ENCODE data around the gene SLC35D2.

Gene SLC35D2

GRCh38 chr9:96350866-96351265 lies 32.6 kb downstream of the SLC35D2 start:
- peaks cover 0 to 4% of the 10 kb centered on the region in 2 donors for H3K9me3 ChIP-seq (ENCODE audit: control insufficient read depth in 2 of 2, low read length in 2 of 2)
- no peak overlapping the region for H3K27ac ChIP-seq (ENCODE audit: low read length)
- no peaks in the 10 kb centered on the region for H3K4me1 ChIP-seq (ENCODE audit: control insufficient read depth, insufficient read depth, low read length)
- peaks cover 8 to 9% of the 10 kb centered on the region in 2 donors for H3K36me3 ChIP-seq (ENCODE audit: control insufficient read depth in 2 of 2, insufficient read depth in 2 of 2, low read length in 2 of 2)
- no peak overlapping the region for H3K4me3 ChIP-seq (ENCODE audit: low read length in 2 of 2)
- H3K9ac ChIP-seq (ENCODE audit: low read length in 2 of 2): no peak overlapping the region
- H3K27me3 ChIP-seq (ENCODE audit: control insufficient read depth in 1 of 2, insufficient read depth in 2 of 2, low read length in 2 of 2): no peaks in the 10 kb centered on the region

GRCh38 chr9:96348261-96348660 lies 35.2 kb downstream of the SLC35D2 start:
- Histone ChIP-seq H3K9ac (ENCODE audit: low read length in 2 of 2) (no peak overlapping the region), H3K9me3 (ENCODE audit: control insufficient read depth in 2 of 2, low read length in 2 of 2) (peaks cover 0 to 4% of the 10 kb centered on the region in 2 donors), H3K27ac (ENCODE audit: low read length) (no peak overlapping the region), H3K4me3 (ENCODE audit: low read length in 2 of 2) (no peak overlapping the region), H3K27me3 (ENCODE audit: control insufficient read depth in 1 of 2, insufficient read depth in 2 of 2, low read length in 2 of 2) (no peaks in the 10 kb centered on the region), H3K4me1 (ENCODE audit: control insufficient read depth, insufficient read depth, low read length) (no peaks in the 10 kb centered on the region), H3K36me3 (ENCODE audit: control insufficient read depth in 2 of 2, insufficient read depth in 2 of 2, low read length in 2 of 2) (peaks cover 7 to 9% of the 10 kb centered on the region in 2 donors)

GRCh38 chr9:96345551-96345950 lies 38.0 kb downstream of the SLC35D2 start:
- Histone ChIP-seq H3K27ac (ENCODE audit: low read length) (no peak overlapping the region), H3K27me3 (ENCODE audit: control insufficient read depth in 1 of 2, insufficient read depth in 2 of 2, low read length in 2 of 2) (no peaks in the 10 kb centered on the region), H3K4me3 (ENCODE audit: low read length in 2 of 2) (no peak overlapping the region), H3K4me1 (ENCODE audit: control insufficient read depth, insufficient read depth, low read length) (peaks cover 4% of the 10 kb centered on the region), H3K36me3 (ENCODE audit: control insufficient read depth in 2 of 2, insufficient read depth in 2 of 2, low read length in 2 of 2) (peaks cover 9 to 12% of the 10 kb centered on the region in 2 donors), H3K9ac (ENCODE audit: low read length in 2 of 2) (no peak overlapping the region), H3K9me3 (ENCODE audit: control insufficient read depth in 2 of 2, low read length in 2 of 2) (peaks cover 0 to 4% of the 10 kb centered on the region in 2 donors)

- Histone ChIP-seq H3K4me1 (ENCODE audit: control insufficient read depth, insufficient read depth, low read length) (peaks cover 4% of the 10 kb centered on the region), H3K27me3 (ENCODE audit: control insufficient read depth in 1 of 2, insufficient read depth in 2 of 2, low read length in 2 of 2) (no peaks in the 10 kb centered on the region), H3K9me3 (ENCODE audit: control insufficient read depth in 2 of 2, low read length in 2 of 2) (peaks cover 0 to 4% of the 10 kb centered on the region in 2 donors), H3K9ac (ENCODE audit: low read length in 2 of 2) (no peak overlapping the region), H3K27ac (ENCODE audit: low read length) (no peak overlapping the region), H3K36me3 (ENCODE audit: control insufficient read depth in 2 of 2, insufficient read depth in 2 of 2, low read length in 2 of 2) (peaks cover 9 to 12% of the 10 kb centered on the region in 2 donors), H3K4me3 (ENCODE audit: low read length in 2 of 2) (no peak overlapping the region)
Observed at GRCh38 chr9:96344458-96345180, 38.9 kb downstream of the SLC35D2 start.

- no peak overlapping the region for H3K4me3 ChIP-seq (ENCODE audit: low read length in 2 of 2)
- H3K4me1 ChIP-seq (ENCODE audit: control insufficient read depth, insufficient read depth, low read length): peaks cover 4% of the 10 kb centered on the region
- no peak overlapping the region for H3K9ac ChIP-seq (ENCODE audit: low read length in 2 of 2)
- H3K27ac ChIP-seq (ENCODE audit: low read length): no peak overlapping the region
- peaks cover 6 to 11% of the 10 kb centered on the region in 2 donors for H3K36me3 ChIP-seq (ENCODE audit: control insufficient read depth in 2 of 2, insufficient read depth in 2 of 2, low read length in 2 of 2)
- no peaks in the 10 kb centered on the region for H3K27me3 ChIP-seq (ENCODE audit: control insufficient read depth in 1 of 2, insufficient read depth in 2 of 2, low read length in 2 of 2)
- H3K9me3 ChIP-seq (ENCODE audit: control insufficient read depth in 2 of 2, low read length in 2 of 2): peaks cover 0 to 4% of the 10 kb centered on the region in 2 donors
Observed at GRCh38 chr9:96343515-96344360, 39.8 kb downstream of the SLC35D2 start.

- H3K27ac ChIP-seq (ENCODE audit: low read length): peak overlapping the region; percentile 18
- H3K9ac ChIP-seq (ENCODE audit: low read length in 2 of 2): no peak overlapping the region
- peaks cover 4% of the 10 kb centered on the region for H3K4me1 ChIP-seq (ENCODE audit: control insufficient read depth, insufficient read depth, low read length)
- no peaks in the 10 kb centered on the region for H3K27me3 ChIP-seq (ENCODE audit: control insufficient read depth in 1 of 2, insufficient read depth in 2 of 2, low read length in 2 of 2)
- no peak overlapping the region for H3K4me3 ChIP-seq (ENCODE audit: low read length in 2 of 2)
- H3K9me3 ChIP-seq (ENCODE audit: control insufficient read depth in 2 of 2, low read length in 2 of 2): no peaks in the 10 kb centered on the region
- peaks cover 0 to 5% of the 10 kb centered on the region in 2 donors for H3K36me3 ChIP-seq (ENCODE audit: control insufficient read depth in 2 of 2, insufficient read depth in 2 of 2, low read length in 2 of 2)
Observed at GRCh38 chr9:96342571-96343245, 40.8 kb downstream of the SLC35D2 start.

- H3K4me1 ChIP-seq (ENCODE audit: control insufficient read depth, insufficient read depth, low read length): peaks cover 4% of the 10 kb centered on the region
- H3K4me3 ChIP-seq (ENCODE audit: low read length in 2 of 2): no peak overlapping the region
- H3K27ac ChIP-seq (ENCODE audit: low read length): no peak overlapping the region
- no peaks in the 10 kb centered on the region for H3K27me3 ChIP-seq (ENCODE audit: control insufficient read depth in 1 of 2, insufficient read depth in 2 of 2, low read length in 2 of 2)
- peaks cover 0 to 5% of the 10 kb centered on the region in 2 donors for H3K36me3 ChIP-seq (ENCODE audit: control insufficient read depth in 2 of 2, insufficient read depth in 2 of 2, low read length in 2 of 2)
- H3K9ac ChIP-seq (ENCODE audit: low read length in 2 of 2): no peak overlapping the region
- H3K9me3 ChIP-seq (ENCODE audit: control insufficient read depth in 2 of 2, low read length in 2 of 2): no peaks in the 10 kb centered on the region
Observed at GRCh38 chr9:96340707-96341106, 42.8 kb downstream of the SLC35D2 start.

GRCh38 chr9:96338299-96338698 lies 45.2 kb downstream of the SLC35D2 start:
- H3K27me3 ChIP-seq (ENCODE audit: control insufficient read depth in 1 of 2, insufficient read depth in 2 of 2, low read length in 2 of 2): no peaks in the 10 kb centered on the region
- no peaks in the 10 kb centered on the region for H3K9me3 ChIP-seq (ENCODE audit: control insufficient read depth in 2 of 2, low read length in 2 of 2)
- peaks cover 0 to 5% of the 10 kb centered on the region in 2 donors for H3K36me3 ChIP-seq (ENCODE audit: control insufficient read depth in 2 of 2, insufficient read depth in 2 of 2, low read length in 2 of 2)
- no peak overlapping the region for H3K9ac ChIP-seq (ENCODE audit: low read length in 2 of 2)
- no peak overlapping the region for H3K4me3 ChIP-seq (ENCODE audit: low read length in 2 of 2)
- H3K4me1 ChIP-seq (ENCODE audit: control insufficient read depth, insufficient read depth, low read length): peaks cover 4% of the 10 kb centered on the region
- no peak overlapping the region for H3K27ac ChIP-seq (ENCODE audit: low read length)

- Histone ChIP-seq H3K36me3 (ENCODE audit: control insufficient read depth in 2 of 2, insufficient read depth in 2 of 2, low read length in 2 of 2) (peaks cover 2 to 6% of the 10 kb centered on the region in 2 donors), H3K4me3 (ENCODE audit: low read length in 2 of 2) (no peak overlapping the region), H3K9ac (ENCODE audit: low read length in 2 of 2) (no peak overlapping the region), H3K9me3 (ENCODE audit: control insufficient read depth in 2 of 2, low read length in 2 of 2) (no peaks in the 10 kb centered on the region), H3K4me1 (ENCODE audit: control insufficient read depth, insufficient read depth, low read length) (no peaks in the 10 kb centered on the region), H3K27me3 (ENCODE audit: control insufficient read depth in 1 of 2, insufficient read depth in 2 of 2, low read length in 2 of 2) (no peaks in the 10 kb centered on the region), H3K27ac (ENCODE audit: low read length) (no peak overlapping the region)
Observed at GRCh38 chr9:96333958-96334357, 49.6 kb downstream of the SLC35D2 start.

- H3K4me1 ChIP-seq (ENCODE audit: control insufficient read depth, insufficient read depth, low read length): no peaks in the 10 kb centered on the region
- no peak overlapping the region for H3K9ac ChIP-seq (ENCODE audit: low read length in 2 of 2)
- no peak overlapping the region for H3K27ac ChIP-seq (ENCODE audit: low read length)
Observed at GRCh38 chr9:96331236-96331947, 52.1 kb downstream of the SLC35D2 start.

More at GRCh38 chr9:96331236-96331947, 52.1 kb downstream of the SLC35D2 start:
- Histone ChIP-seq H3K9me3 (ENCODE audit: control insufficient read depth in 2 of 2, low read length in 2 of 2) (no peaks in the 10 kb centered on the region), H3K36me3 (ENCODE audit: control insufficient read depth in 2 of 2, insufficient read depth in 2 of 2, low read length in 2 of 2) (peaks cover 2 to 6% of the 10 kb centered on the region in 2 donors), H3K4me3 (ENCODE audit: low read length in 2 of 2) (no peak overlapping the region), H3K27me3 (ENCODE audit: control insufficient read depth in 1 of 2, insufficient read depth in 2 of 2, low read length in 2 of 2) (no peaks in the 10 kb centered on the region)
